B cell (primary cell): ENCODE data around the gene COMMD8.

Experiments used
- EZH2 ChIP-seq: IDR thresholded peaks from 2 replicates; pipeline ENCODE4 v1.6.1; 2012; ENCODE audit warnings: borderline replicate concordance, low read depth, mild to moderate bottlenecking, moderate library complexity, low read length; ENCODE audit not compliant: insufficient read depth, poor library complexity, severe bottlenecking
- TF ChIP-seq, protein P1 (sequence below): fragments of 200-600 bp; IDR thresholded peaks from one replicate; pipeline ENCODE4 v1.8.0; 2022; ENCODE audit warnings: antibody characterized with exemption, mild to moderate bottlenecking

DNA sequence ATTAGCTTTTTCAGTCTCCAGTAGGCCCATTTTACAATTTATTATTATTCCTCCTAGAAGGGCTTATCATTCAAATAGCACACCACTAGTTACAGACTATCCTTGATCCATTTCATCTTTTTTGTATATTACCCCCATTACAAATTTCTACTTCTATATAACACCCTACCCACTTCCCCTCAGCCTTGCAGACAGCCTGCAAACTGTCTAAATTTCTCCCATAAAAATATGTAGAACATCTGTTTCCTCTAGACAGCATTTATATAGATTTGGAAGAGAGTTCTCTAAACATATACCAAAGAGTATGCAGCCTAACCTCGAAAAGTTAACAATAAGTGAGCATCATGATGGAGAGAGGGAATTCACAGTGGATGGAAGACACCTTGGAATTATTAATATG is 30.8 kb downstream of the COMMD8 start:
- TF ChIP-seq, protein P1, sequence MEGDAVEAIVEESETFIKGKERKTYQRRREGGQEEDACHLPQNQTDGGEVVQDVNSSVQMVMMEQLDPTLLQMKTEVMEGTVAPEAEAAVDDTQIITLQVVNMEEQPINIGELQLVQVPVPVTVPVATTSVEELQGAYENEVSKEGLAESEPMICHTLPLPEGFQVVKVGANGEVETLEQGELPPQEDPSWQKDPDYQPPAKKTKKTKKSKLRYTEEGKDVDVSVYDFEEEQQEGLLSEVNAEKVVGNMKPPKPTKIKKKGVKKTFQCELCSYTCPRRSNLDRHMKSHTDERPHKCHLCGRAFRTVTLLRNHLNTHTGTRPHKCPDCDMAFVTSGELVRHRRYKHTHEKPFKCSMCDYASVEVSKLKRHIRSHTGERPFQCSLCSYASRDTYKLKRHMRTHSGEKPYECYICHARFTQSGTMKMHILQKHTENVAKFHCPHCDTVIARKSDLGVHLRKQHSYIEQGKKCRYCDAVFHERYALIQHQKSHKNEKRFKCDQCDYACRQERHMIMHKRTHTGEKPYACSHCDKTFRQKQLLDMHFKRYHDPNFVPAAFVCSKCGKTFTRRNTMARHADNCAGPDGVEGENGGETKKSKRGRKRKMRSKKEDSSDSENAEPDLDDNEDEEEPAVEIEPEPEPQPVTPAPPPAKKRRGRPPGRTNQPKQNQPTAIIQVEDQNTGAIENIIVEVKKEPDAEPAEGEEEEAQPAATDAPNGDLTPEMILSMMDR, result no peak
- TF ChIP-seq EZH2, result no peak
